Myometrial cell (primary cell): ENCODE measurements around the gene BTNL2. TPM values are rescaled to one million over a fixed set of nuclear protein-coding genes. Genes with fewer than 3 reads are reported as not detected.

Experiments used
- total RNA-seq: library from RNA; depleted of rRNA; stranded (reverse); fragments of >200 nt; gene quantifications from 2 replicates; pipeline ENCODE4 v1.2.3, GENCODE V29; 2015

The BTNL2 gene, protein sequence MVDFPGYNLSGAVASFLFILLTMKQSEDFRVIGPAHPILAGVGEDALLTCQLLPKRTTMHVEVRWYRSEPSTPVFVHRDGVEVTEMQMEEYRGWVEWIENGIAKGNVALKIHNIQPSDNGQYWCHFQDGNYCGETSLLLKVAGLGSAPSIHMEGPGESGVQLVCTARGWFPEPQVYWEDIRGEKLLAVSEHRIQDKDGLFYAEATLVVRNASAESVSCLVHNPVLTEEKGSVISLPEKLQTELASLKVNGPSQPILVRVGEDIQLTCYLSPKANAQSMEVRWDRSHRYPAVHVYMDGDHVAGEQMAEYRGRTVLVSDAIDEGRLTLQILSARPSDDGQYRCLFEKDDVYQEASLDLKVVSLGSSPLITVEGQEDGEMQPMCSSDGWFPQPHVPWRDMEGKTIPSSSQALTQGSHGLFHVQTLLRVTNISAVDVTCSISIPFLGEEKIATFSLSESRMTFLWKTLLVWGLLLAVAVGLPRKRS
- not detected in 2 replicates for total RNA-seq

DNA sequence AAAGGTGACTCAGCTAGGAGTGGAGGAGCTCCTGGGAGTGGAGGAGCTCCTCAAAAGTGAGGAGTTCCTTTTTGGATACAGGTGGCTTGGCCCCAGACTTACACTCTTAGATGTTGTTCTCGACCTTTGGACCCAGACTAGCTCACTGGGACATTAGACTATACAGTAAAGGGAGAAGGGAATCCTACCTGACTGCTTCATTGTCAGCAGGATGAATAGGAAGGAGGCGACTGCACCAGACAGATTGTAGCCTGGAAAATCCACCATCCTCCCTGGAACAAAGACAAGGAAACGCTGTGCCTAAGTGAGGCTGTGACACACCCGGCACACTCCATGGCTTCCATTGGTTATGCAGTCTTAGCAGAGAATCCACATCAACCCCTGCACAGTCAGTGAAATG is at the start of gene BTNL2:
TSS of gene BTNL2 (minus strand) at position 325 of the 400 bp plus-strand sequence. CDS start at position 267, 58 bp downstream.

DNA sequence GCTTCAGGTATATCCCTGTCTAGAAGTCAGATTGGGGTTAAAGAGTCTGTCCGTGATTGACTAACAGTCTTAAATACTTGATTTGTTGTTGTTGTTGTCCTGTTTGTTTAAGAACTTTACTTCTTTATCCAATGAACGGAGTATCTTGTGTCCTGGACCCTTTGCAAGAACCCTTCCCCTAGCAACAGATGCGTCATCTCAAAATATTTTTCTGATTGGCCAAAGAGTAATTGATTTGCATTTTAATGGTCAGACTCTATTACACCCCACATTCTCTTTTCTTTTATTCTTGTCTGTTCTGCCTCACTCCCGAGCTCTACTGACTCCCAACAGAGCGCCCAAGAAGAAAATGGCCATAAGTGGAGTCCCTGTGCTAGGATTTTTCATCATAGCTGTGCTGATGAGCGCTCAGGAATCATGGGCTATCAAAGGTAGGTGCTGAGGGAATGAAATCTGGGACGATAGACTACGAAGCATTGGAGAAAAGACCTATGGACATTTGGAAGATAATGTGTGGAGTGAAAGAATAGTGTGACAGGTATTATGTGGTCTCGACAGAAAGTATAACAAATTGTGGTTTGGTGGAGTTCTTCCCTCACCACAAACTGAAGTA is 32.7 kb upstream of the BTNL2 start, which contains the start of gene HLA-DRA:
TSS of gene HLA-DRA (plus strand) at position 286 of the 613 bp plus-strand sequence. CDS start at position 350, 64 bp downstream.

DNA sequence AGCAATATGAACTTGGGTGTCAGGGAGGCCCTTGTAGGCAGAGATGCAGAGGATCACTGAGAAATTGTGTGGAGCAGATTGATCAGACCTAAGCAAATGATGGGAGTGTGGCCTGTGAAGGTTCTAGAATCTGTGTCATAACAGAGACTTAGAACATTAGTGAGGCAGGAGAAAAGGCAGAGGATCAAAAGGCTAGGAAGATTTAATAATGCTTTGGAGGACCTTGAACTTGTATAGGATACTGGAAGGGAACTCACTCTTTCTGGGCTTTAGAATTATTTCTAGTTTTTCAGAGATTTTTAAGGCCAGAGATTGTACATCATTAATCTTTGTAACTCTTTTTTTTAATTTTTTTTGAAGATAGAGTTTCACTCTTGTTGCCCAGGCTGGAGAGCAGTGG is 35.2 kb downstream of the BTNL2 start, which contains the start of gene TSBP1:
TSS of gene TSBP1 (minus strand) at position 101 of the 400 bp plus-strand sequence. CDS start 197 bp downstream, outside the sequence.

Other genes with a start within 250 kb of the BTNL2 start
- 1.2 TPM in 1 of 2 replicates, not detected in the other for gene EGFL8, start 242.6 kb downstream of the BTNL2 start, total RNA-seq
- 67.0 and 69.8 TPM in 2 replicates for gene AGPAT1, start 231.1 kb downstream of the BTNL2 start, total RNA-seq
- gene RNF5, start 228.8 kb downstream of the BTNL2 start, total RNA-seq, result 48.2 and 69.5 TPM in 2 replicates
- 2.3 and 5.5 TPM in 2 replicates for gene AGER, start 222.9 kb downstream of the BTNL2 start, total RNA-seq
- 34.3 and 34.9 TPM in 2 replicates for gene PBX2, start 217.0 kb downstream of the BTNL2 start, total RNA-seq
- gene GPSM3, start 214.5 kb downstream of the BTNL2 start, total RNA-seq, result 6.6 and 9.9 TPM in 2 replicates
- gene NOTCH4, start 183.1 kb downstream of the BTNL2 start, total RNA-seq, result 0.58 and 1.4 TPM in 2 replicates
- not detected in 2 replicates for gene TSBP1, start 35.3 kb downstream of the BTNL2 start, total RNA-seq
- gene HLA-DRA, start 32.7 kb upstream of the BTNL2 start, total RNA-seq, result not detected in 2 replicates
- gene HLA-DRB5, start 123.1 kb upstream of the BTNL2 start, total RNA-seq, result not detected in 2 replicates
- not detected in 2 replicates for gene HLA-DRB1, start 182.7 kb upstream of the BTNL2 start, total RNA-seq
- gene HLA-DQA1, start 230.2 kb upstream of the BTNL2 start, total RNA-seq, result not detected in 2 replicates